ENCODE data around the gene PSME2. TPM values are rescaled to one million over a fixed set of nuclear protein-coding genes. Genes with fewer than 3 reads are reported as not detected.
A peak's percentile ranks its signal among the peaks of the same experiment; 100 is the strongest.

Gene PSME2
- total and polyA plus RNA-seq, 10 of the 15 experiments (the other 5 are each of a cell fraction or from before 2014, with no cell fraction given) = 510 to 3,542 (median 913) TPM

DNA sequence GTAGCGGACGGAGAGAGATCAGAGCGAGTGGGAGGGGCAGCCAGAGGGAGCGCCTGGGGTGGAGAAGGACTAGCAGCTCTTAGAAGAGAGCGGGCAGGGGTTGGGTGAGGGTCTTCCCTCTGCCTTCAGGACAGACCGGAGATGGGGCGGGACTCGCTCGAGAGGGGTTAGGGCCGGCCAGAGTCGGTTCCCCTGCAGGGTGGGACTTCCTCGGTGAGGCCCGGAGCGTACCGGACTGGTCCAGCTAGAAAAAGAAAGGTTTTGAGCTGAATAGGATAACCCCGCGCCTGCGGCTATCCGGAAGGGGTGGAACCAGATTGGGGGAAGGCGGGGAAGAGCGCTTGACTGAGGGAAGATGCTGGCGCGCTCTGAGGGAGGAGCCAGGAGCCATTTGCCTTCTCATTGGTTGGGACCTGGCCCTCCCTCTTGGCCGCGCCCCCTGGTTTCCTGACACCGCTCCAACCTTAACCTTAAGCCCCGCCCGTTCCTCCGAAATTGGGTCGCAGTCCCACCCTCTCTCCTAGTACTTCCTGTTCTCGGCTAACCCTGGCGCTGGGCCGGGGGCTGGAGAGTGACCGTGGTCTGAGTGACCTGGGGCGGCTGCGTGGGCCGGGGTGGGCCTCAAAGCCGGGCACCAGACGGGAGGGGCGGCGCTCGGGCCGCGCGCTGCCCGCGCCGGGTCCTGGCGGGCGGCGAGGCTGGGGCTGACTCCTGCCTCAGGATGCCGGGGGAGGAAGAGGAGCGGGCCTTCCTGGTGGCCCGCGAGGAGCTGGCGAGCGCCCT lies 759 bp upstream of the PSME2 start, which contains the start of gene RNF31 (continued):
- TF ChIP-seq, protein P1, sequence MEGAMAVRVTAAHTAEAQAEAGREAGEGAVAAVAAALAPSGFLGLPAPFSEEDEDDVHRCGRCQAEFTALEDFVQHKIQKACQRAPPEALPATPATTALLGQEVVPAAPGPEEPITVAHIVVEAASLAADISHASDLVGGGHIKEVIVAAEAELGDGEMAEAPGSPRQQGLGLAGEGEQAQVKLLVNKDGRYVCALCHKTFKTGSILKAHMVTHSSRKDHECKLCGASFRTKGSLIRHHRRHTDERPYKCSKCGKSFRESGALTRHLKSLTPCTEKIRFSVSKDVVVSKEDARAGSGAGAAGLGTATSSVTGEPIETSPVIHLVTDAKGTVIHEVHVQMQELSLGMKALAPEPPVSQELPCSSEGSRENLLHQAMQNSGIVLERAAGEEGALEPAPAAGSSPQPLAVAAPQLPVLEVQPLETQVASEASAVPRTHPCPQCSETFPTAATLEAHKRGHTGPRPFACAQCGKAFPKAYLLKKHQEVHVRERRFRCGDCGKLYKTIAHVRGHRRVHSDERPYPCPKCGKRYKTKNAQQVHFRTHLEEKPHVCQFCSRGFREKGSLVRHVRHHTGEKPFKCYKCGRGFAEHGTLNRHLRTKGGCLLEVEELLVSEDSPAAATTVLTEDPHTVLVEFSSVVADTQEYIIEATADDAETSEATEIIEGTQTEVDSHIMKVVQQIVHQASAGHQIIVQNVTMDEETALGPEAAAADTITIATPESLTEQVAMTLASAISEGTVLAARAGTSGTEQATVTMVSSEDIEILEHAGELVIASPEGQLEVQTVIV (IDR thresholded peaks at IDR 0.05; ENCODE audit: borderline replicate concordance, partially characterized antibody) = peak; percentile 20
- TF ChIP-seq HDAC2 (IDR thresholded peaks at IDR 0.05) (no peak), POU2F2 (IDR thresholded peaks at IDR 0.05; ENCODE audit: borderline replicate concordance, low read depth, low read length) (0 out of 3 replicates have a peak, but pooled peaks have one; percentile 6), SRF (IDR thresholded peaks at IDR 0.05; ENCODE audit: low read depth in 2 of 2, low read length in 2 of 2) (0 out of 4 replicates have a peak, but pooled peaks have one; percentile 1 to 19)
- TF ChIP-seq, protein P2, sequence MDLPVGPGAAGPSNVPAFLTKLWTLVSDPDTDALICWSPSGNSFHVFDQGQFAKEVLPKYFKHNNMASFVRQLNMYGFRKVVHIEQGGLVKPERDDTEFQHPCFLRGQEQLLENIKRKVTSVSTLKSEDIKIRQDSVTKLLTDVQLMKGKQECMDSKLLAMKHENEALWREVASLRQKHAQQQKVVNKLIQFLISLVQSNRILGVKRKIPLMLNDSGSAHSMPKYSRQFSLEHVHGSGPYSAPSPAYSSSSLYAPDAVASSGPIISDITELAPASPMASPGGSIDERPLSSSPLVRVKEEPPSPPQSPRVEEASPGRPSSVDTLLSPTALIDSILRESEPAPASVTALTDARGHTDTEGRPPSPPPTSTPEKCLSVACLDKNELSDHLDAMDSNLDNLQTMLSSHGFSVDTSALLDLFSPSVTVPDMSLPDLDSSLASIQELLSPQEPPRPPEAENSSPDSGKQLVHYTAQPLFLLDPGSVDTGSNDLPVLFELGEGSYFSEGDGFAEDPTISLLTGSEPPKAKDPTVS (IDR thresholded peaks at IDR 0.05; ENCODE audit: low read depth, low read length) = no peak
